Activated T-cell treated with anti-CD3 and anti-CD28 coated beads for 48 hours (primary cell): ENCODE data around the gene KLK10.

Experiments
- DNase-seq: peaks from one replicate; pipeline ENCODE4 v3.0.0-alpha.2; 2020; ENCODE audit warnings: low read depth

KLK10 gene

GRCh38 chr19:50967929-50968715 is 51.4 kb downstream of the KLK10 start:
- no peak for DNase-seq

GRCh38 chr19:50964266-50964665 is 55.2 kb downstream of the KLK10 start:
- DNase-seq, result no peak

- no peak for DNase-seq
Measured at GRCh38 chr19:50963381-50963780, 56.1 kb downstream of the KLK10 start.
